ENCODE measurements around the gene ADAMTSL1. TPM values are rescaled to one million over a fixed set of nuclear protein-coding genes. Genes with fewer than 3 reads are reported as not detected.
A peak's percentile ranks its signal among the peaks of the same experiment; 100 is the strongest.

ADAMTSL1 gene
- total RNA-seq, 6 donors from 2014 or later, result 0.44 to 6.4 (median 2.3) TPM; not detected in 1

- Histone ChIP-seq H3K27me3 (no peaks in the 10 kb centered on the region), H3K4me3 (no peak overlapping the region), H3K27ac (no peak overlapping the region), H3K36me3 (no peaks in the 10 kb centered on the region), H3K4me1 (peaks cover 0 to 7% (median 3%) of the 10 kb centered on the region in 4 donors), H3K9me3 (no peaks in the 10 kb centered on the region)
- TF ChIP-seq POLR2A (IDR thresholded peaks at IDR 0.05) (no peak), EP300 (IDR thresholded peaks at IDR 0.05) (no peak), CTCF (IDR thresholded peaks at IDR 0.05) (no peak), POLR2AphosphoS5 (IDR thresholded peaks at IDR 0.05) (no peak)
- ATAC-seq (ENCODE audit: low FRiP score in 2 of 2), result no peak
- 62 to 73% methylated on average over 2 of the region's 2 CpGs for WGBS, 2 donors
- no peak for DNase-seq
Measured at GRCh38 chr9:18606281-18606680, 132.3 kb downstream of the ADAMTSL1 start.

- ATAC-seq (ENCODE audit: low FRiP score in 2 of 2) (peak in 1 of 2 donors; percentile 55), DNase-seq (no peak)
- Histone ChIP-seq H3K27ac (no peak overlapping the region), H3K9me3 (no peaks in the 10 kb centered on the region), H3K4me1 (peaks cover 0 to 7% (median 3%) of the 10 kb centered on the region in 4 donors), H3K4me3 (no peak overlapping the region), H3K36me3 (no peaks in the 10 kb centered on the region), H3K27me3 (no peaks in the 10 kb centered on the region)
- TF ChIP-seq EP300 (IDR thresholded peaks at IDR 0.05), result no peak
- no peak for TF ChIP-seq POLR2AphosphoS5 (IDR thresholded peaks at IDR 0.05)
- no peak for TF ChIP-seq POLR2A (IDR thresholded peaks at IDR 0.05)
- TF ChIP-seq CTCF (IDR thresholded peaks at IDR 0.05), result no peak
Measured at GRCh38 chr9:18606846-18607245, 132.9 kb downstream of the ADAMTSL1 start.

GRCh38 chr9:18608371-18608770 lies 134.4 kb downstream of the ADAMTSL1 start:
- H3K4me1 ChIP-seq, result peaks cover 0 to 7% (median 3%) of the 10 kb centered on the region in 4 donors
- TF ChIP-seq CTCF (IDR thresholded peaks at IDR 0.05) (no peak), EP300 (IDR thresholded peaks at IDR 0.05) (no peak), POLR2A (IDR thresholded peaks at IDR 0.05) (no peak), POLR2AphosphoS5 (IDR thresholded peaks at IDR 0.05) (no peak)
- no peak overlapping the region for H3K4me3 ChIP-seq
- H3K27ac ChIP-seq, result no peak overlapping the region
- ATAC-seq (ENCODE audit: low FRiP score in 2 of 2), result no peak
- no peaks in the 10 kb centered on the region for H3K9me3 ChIP-seq
- WGBS, 2 donors, result 84 to 91% methylated on average over 1 of the region's 1 CpG
- H3K36me3 ChIP-seq, result no peaks in the 10 kb centered on the region
- no peak for DNase-seq
- H3K27me3 ChIP-seq, result no peaks in the 10 kb centered on the region

- 83 to 87% methylated on average over 3 of the region's 3 CpGs for WGBS, 2 donors
- Histone ChIP-seq H3K4me1 (peaks cover 0 to 7% (median 3%) of the 10 kb centered on the region in 4 donors), H3K27ac (no peak overlapping the region), H3K4me3 (no peak overlapping the region), H3K36me3 (no peaks in the 10 kb centered on the region), H3K9me3 (no peaks in the 10 kb centered on the region), H3K27me3 (no peaks in the 10 kb centered on the region)
- DNase-seq, result no peak
- TF ChIP-seq EP300 (IDR thresholded peaks at IDR 0.05), result no peak
- TF ChIP-seq POLR2AphosphoS5 (IDR thresholded peaks at IDR 0.05), result no peak
- TF ChIP-seq POLR2A (IDR thresholded peaks at IDR 0.05), result no peak
- no peak for TF ChIP-seq CTCF (IDR thresholded peaks at IDR 0.05)
- no peak for ATAC-seq (ENCODE audit: low FRiP score in 2 of 2)
Measured at GRCh38 chr9:18610956-18611355, 137.0 kb downstream of the ADAMTSL1 start.

- TF ChIP-seq POLR2AphosphoS5 (IDR thresholded peaks at IDR 0.05), result no peak
- no peak for TF ChIP-seq EP300 (IDR thresholded peaks at IDR 0.05)
- no peak for TF ChIP-seq CTCF (IDR thresholded peaks at IDR 0.05)
- no peak for TF ChIP-seq POLR2A (IDR thresholded peaks at IDR 0.05)
- Histone ChIP-seq H3K4me3 (no peak overlapping the region), H3K9me3 (no peaks in the 10 kb centered on the region), H3K27me3 (no peaks in the 10 kb centered on the region), H3K4me1 (peaks cover 0 to 2% (median 0%) of the 10 kb centered on the region in 4 donors), H3K27ac (no peak overlapping the region), H3K36me3 (no peaks in the 10 kb centered on the region)
- ATAC-seq (ENCODE audit: low FRiP score in 2 of 2) (no peak), DNase-seq (no peak)
Measured at GRCh38 chr9:18611971-18612370, 138.0 kb downstream of the ADAMTSL1 start.
